Heart left ventricle (tissue), 13 donors: ENCODE results near the gene MPPE1.

Source experiments
- CTCF ChIP-seq, 12 donors: fragments of 200-600 bp; sonication (generic) in 4 of 12; IDR thresholded peaks; one replicate each; pipeline versions ENCODE4 v1.5.0 to v1.8.0; 2018 to 2022; ENCODE audit warnings: antibody characterized with exemption in 12 of 12, mild to moderate bottlenecking in 5 of 12
- POLR2A ChIP-seq, 2 donors: fragments of 450-650 bp; IDR thresholded peaks; one replicate each; pipeline ENCODE4 v1.6.1; 2017; ENCODE audit warnings: antibody characterized with exemption in 2 of 2, mild to moderate bottlenecking in 2 of 2, moderate library complexity in 2 of 2
- donor health status: ischemic (EF 13 %, LVEDD 7.1; RV severe dilation, severe dysfunction).
- donor health status: DM: no; HTN: yes; CAD: no.
- donor health status: DM: no; HTN: no; CAD: no.
- donor health status: ischemic (EF 25% LVEDD 6.9; RV normal size, moderate dysfunction).
- donor health status: ischemic (EF 25% LVEDD 5.7; RV mildly dilated, moderate dysfunction).
- donor health status: ischemic (EF 35%, LVEDD 5.7; RV mildly dilated, moderate dysfunction).
- donor health status: nonischemic (EF 11% LVEDD 7.7; RV severe dilation, severe dysfunction).
- donor health status: DM: yes; HTN: yes; CAD: no.
- donor health status: PGD.
- donor health status: ischemic (EF 29% LVEDD 5.4; RV normal size, mild dysfunction).
- donor health status: nonischemic (EF 23%, LVEDD 6.1; RV moderate dilation, normal function).

GRCh38 chr18:11885278-11885947 is 22.7 kb downstream of the MPPE1 start:
- TF ChIP-seq CTCF (IDR thresholded peaks at IDR 0.05) (no peak), POLR2A (IDR thresholded peaks at IDR 0.05) (no peak)
